ENCODE results near the gene ZNF486.

DNA sequence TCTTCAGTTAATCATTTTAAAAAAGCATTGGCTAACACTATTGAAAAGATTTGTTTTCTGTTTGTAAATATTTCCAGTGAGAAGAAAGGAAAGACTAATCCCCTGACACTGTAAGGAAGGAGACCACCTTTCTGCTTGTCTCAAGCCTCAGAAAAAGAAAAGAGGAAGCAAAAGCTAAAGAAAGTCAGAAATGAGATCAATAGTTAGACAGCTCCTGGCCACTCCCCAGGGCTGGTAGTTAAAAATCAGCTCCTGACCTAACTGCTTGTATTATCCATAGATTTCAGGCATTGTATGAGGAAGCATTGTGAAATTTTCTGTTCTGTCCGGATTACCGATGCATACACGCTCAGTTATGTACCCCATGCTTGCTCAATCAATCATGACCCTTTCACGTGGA, 76.6 kb downstream of the ZNF486 start:
- no peak for TF ChIP-seq POLR2A (IDR thresholded peaks at IDR 0.05)
- TF ChIP-seq, protein P1, sequence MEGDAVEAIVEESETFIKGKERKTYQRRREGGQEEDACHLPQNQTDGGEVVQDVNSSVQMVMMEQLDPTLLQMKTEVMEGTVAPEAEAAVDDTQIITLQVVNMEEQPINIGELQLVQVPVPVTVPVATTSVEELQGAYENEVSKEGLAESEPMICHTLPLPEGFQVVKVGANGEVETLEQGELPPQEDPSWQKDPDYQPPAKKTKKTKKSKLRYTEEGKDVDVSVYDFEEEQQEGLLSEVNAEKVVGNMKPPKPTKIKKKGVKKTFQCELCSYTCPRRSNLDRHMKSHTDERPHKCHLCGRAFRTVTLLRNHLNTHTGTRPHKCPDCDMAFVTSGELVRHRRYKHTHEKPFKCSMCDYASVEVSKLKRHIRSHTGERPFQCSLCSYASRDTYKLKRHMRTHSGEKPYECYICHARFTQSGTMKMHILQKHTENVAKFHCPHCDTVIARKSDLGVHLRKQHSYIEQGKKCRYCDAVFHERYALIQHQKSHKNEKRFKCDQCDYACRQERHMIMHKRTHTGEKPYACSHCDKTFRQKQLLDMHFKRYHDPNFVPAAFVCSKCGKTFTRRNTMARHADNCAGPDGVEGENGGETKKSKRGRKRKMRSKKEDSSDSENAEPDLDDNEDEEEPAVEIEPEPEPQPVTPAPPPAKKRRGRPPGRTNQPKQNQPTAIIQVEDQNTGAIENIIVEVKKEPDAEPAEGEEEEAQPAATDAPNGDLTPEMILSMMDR (IDR thresholded peaks at IDR 0.05): no peak

Data from right lobe of liver (tissue), 4 donors.